Measurements from ENCODE around the gene FUOM.
"Not testable (repeated sequence)": the region's sequence is repeated elsewhere in the genome, so short reads cannot be mapped to it uniquely, and the experiment has no call there.

FUOM gene

DNA sequence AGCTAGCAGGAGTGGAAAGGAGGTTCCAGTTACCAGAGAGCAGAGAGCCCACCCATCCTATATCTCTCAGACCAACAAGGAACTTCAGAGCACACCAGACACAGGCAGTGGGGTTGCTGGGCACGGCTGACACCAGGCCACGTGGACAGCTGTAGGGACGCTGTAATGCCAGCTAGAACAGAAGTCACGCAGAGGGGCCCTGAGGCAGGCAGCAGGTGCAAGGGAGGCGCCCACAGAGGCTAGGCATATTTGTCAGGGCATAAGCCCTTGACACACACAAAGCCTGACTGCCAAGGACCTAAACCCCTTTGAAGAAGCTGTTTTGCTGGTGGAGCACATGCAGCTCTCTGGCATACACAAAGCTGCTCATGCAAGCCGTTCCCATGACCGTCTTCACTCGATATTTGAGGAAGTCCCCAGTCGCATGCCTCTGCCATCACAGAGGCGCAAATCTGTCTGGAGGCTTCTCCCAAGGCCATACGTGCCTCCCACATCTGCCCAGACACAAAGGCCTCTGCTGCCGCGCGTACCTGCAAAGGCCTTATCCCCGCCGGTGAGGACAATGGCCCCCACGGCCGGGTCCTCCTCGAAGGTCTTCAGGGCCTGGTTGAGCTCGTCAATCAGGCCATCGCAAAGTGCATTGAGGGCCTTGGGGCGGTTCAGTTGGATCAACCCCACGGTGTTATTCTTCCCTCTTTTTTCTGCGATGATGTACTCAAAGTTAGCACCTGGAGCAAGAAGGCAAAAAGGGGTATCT, 12.4 kb upstream of the FUOM start:
- DNase-seq (ENCODE audit: low read depth in 1 of 2, low spot score in 1 of 2) = no peak

GRCh38 chr10:133368153-133368552, 10.3 kb upstream of the FUOM start:
- DNase-seq (ENCODE audit: low read depth in 1 of 2, low spot score in 1 of 2) = no peak

GRCh38 chr10:133367461-133367860, 9.6 kb upstream of the FUOM start:
- DNase-seq (ENCODE audit: low read depth in 1 of 2, low spot score in 1 of 2) = not testable (repeated sequence)

- no peak for DNase-seq (ENCODE audit: low read depth in 1 of 2, low spot score in 1 of 2)
Observed at GRCh38 chr10:133366751-133367150, 8.9 kb upstream of the FUOM start.

- DNase-seq (ENCODE audit: low read depth in 1 of 2, low spot score in 1 of 2) = no peak
Observed at GRCh38 chr10:133366130-133366478, 8.3 kb upstream of the FUOM start.

DNA sequence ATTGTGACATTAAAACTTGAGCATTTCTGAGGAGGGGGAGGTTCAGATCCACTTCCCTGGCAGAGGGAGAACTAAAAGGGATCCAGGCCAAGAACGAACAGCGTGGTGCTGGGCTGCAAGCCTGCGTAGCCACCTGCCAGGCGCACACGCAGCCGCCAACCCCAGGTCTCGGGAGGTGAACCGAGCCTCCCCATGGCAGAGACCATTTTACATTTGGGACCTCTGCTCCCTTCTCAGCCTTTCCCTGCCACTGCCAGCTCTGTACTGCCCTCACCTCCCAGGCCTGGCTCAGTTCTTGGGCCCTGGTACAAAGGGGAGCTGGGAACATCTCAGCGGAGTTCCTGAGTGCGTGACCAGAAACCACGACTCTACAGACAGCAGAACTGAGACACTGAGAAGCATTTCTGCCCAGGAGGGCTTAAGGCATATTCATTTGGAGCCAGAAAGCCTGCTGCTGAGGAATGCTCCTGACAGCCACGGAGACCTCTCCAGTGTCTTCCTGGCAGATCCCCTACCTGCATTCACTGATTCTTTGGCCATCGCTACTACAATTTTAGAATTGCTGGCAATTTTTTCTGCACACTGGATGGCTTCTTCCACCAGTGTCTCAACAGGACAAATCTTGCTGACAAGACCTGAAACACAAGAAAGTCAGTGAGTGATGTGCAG, 7.8 kb upstream of the FUOM start:
- no peak for DNase-seq (ENCODE audit: low read depth in 1 of 2, low spot score in 1 of 2)

DNA sequence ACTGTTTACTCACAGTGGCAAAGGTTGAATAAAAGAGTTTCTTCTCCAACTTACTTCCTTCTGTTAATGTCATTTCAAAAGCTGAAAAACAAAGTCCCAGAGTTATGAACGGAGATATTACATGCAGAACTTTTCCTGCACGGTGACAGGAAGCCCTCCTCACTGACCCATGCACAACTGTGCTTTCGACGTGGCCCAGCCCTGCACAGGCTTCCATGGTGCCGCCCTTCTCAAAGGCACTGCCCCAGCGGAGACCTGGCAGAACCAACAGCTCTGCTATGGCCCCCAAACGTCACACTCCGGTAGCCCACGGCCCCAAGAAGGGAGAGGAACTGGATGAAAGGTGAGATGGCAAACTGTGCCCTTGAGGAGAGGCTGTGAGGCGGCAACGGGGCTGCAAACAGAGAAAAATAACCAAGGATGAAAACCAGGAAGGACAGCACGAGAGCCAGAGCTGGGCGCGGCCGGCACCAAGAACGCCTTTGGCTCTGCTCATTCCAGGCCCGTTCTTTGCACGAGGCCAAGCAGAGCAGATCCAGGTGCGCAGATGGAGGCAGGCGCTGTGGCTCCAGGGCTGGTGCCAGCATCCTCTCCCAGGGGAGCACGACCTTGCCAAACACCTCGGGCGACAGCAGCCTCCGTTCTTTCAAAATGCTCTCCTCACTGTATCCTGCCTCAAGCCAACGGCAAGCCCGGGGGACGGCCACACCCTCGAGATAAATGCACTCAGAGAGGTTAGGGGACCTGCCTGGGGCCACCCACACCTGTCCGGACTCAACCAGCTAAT, 7.0 kb upstream of the FUOM start:
- no peak for DNase-seq (ENCODE audit: low read depth in 1 of 2, low spot score in 1 of 2)

- DNase-seq (ENCODE audit: low read depth in 1 of 2, low spot score in 1 of 2) = no peak
Observed at GRCh38 chr10:133362846-133363245, 5.0 kb upstream of the FUOM start.

DNA sequence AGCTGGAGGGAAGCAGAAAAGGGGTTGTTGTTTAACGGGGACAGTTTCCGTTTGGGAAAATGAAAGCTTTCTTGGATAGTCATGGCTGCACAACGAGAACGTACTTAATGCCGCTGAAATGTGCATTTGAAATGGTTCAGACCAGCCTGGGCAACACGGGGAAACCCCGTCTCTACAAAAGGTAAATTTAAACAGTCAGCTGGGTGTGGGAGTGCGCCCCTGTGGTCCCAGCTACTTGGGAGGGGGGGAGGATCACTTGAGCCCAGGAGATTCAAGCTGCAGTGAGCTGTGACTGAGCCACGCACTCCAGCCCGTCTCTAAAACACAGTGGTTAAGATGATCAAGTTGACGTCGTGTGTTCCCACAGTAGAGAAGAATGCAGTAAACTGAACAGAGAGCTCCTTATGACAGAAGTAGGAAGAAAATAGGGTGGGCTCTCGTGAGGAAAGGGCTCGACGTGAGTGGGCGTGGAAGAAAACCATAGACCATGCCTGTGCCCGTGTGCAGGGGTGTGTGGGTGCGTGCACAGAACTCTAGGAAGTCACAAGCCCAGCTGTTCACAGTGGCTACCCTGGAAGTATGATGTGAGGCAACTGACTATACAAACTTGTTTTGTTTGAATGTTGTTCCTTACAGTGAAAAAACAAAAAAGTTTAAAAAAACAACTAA, 4.1 kb upstream of the FUOM start:
- DNase-seq (ENCODE audit: low read depth in 1 of 2, low spot score in 1 of 2) = no peak

DNA sequence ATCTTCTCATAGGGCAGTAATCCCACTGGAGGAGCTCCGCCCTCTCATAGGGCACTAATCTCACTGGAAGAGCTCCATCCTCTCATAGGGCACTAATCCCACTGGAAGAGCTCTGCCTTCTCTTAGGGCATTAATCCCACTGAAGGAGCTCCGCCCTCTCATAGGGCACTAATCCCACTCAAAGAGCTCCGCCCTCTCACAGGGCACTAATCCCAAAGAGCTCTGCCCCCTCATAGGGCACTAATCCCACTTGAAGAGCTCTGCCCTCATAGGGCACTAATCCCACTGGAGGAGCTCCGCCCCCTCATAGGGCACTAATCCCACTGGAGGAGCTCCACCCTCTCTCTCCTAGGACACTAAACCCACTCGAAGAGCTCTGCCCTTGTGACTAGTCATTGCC, 3.4 kb upstream of the FUOM start:
- DNase-seq (ENCODE audit: low read depth in 1 of 2, low spot score in 1 of 2) = no peak

DNA sequence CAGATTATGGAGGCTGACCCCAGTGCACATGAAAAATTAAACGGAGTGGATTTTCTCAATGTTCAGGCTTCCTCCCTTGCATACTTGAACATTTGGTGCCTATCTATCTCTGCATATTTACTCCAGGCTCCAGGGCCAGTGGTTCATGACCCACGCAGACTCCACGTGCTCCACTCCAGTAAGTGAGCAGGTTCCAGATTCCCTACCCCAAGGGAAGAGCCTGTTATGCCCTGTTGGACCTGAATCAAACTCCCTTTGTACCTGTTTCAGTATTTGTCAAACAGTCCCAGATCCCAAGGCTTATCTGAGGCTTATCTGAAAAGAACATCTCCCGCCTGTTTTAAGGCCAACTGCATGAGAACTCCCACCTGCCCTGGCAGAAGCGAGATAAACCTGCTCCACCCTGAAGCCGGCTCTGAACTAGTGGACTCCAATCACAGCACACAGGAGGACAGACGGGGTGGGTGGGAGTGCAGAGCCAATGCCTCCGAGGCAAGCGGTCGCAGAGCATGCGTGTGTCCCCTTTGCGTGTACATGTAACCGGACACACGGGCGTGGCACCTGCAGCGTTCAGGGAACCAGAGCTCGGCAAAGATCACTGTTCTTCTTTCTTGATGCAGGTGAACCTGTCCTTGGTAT, 2.3 kb upstream of the FUOM start:
- no peak for DNase-seq (ENCODE audit: low read depth in 1 of 2, low spot score in 1 of 2)

DNA sequence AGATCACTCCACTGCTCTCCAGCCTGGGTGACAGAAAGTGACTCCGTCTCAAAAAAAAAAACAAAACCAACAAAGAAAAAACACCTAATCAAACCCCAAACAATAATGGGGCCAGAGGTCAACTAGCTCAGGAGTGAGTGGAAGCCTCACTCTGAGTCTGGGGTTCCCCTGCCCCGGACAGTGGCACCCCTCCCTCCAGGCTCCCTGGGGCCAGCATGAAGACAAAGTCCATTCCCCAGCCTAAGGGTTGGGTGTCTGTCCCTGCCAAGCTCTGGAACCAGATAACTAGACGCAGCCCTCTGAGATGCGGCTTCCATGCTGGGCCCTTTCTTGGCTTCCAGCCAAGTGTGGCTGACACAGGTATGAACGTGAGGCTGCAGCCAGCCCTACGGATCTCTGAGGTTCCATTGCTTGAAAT, 1.7 kb upstream of the FUOM start:
- DNase-seq (ENCODE audit: low read depth in 1 of 2, low spot score in 1 of 2) = no peak

DNA sequence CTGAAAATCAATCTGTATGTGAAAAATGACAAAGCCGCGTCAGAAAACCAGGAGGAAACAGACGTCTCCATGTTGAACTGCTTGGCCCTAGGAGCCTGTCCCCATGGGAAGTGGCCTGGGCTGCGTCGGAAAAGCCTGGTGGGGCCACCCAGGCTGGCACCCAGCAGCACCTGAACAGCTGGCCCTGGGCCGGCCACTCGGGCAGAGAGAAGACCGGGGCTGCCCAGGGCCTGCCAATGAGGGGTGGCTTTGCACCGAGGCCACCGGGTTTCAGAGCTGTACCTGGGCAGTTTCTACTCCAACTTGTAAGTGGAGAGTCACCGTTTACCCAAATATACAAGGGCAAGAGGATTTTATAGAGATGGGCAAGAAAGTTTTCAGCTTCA, 1.1 kb upstream of the FUOM start:
- DNase-seq (ENCODE audit: low read depth in 1 of 2, low spot score in 1 of 2) = no peak

- no peak for DNase-seq (ENCODE audit: low read depth in 1 of 2, low spot score in 1 of 2)
Observed at GRCh38 chr10:133358162-133358924, 524 bp upstream of the FUOM start.

- no peak for DNase-seq (ENCODE audit: low read depth in 1 of 2, low spot score in 1 of 2)
Observed at GRCh38 chr10:133356549-133357284, 1.1 kb downstream of the FUOM start.

- no peak for DNase-seq (ENCODE audit: low read depth in 1 of 2, low spot score in 1 of 2)
Observed at GRCh38 chr10:133355991-133356390, 1.8 kb downstream of the FUOM start.

GRCh38 chr10:133355266-133355665, 2.6 kb downstream of the FUOM start:
- no peak for DNase-seq (ENCODE audit: low read depth in 1 of 2, low spot score in 1 of 2)

DNA sequence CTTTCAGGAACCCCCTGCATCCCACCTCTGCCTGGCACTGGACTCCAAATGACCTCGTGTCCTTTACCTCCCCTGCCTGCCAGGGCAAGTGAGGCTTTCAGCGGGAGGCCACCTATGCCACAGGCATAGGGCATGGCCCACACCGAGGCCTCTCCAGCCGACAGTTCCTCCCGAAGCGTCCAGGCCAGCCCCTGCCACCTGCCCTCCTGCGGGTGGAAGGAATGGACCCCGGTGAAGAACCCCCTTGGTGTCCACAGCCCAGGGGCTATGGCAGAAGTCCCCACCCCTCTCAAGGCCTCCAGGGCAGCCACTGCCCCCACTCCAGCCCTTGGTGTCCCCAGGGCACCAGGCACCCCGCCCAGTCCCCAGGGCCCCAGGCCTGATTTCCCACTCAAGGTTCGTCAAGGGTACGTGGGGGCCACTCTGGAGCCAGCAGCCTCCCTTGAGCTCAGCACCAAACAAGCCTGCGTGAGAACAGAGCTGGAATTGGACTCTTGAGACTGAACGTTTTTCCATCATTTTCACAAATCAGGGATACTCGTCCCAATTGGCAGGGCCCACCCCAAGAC, 3.1 kb downstream of the FUOM start:
- DNase-seq (ENCODE audit: low read depth in 1 of 2, low spot score in 1 of 2) = no peak

GRCh38 chr10:133353988-133354605, 3.7 kb downstream of the FUOM start:
- no peak for DNase-seq (ENCODE audit: low read depth in 1 of 2, low spot score in 1 of 2)
